H9 (cell line): Measurements from ENCODE around the gene NHS. TPM values are rescaled to one million over a fixed set of nuclear protein-coding genes. Genes with fewer than 3 reads are reported as not detected.

ENCODE experiments used
- DNase-seq: peaks from one replicate; pipeline ENCODE4 v3.0.0-alpha.2; 2017
- H2AFZ ChIP-seq: one replicate; pipeline ENCODE4 v1.6.1; 2013; ENCODE audit warnings: mild to moderate bottlenecking, low read length, control low read depth, moderate library complexity
- H2AK5ac ChIP-seq: 2 replicates; pipeline ENCODE4 v1.6.1; 2013; ENCODE audit warnings: low read length, control low read depth, mixed read lengths; ENCODE audit not compliant: insufficient read length
- H2BK120ac ChIP-seq: one replicate; pipeline ENCODE4 v1.6.1; 2013; ENCODE audit warnings: low read depth, mild to moderate bottlenecking, low read length, control low read depth, inconsistent platforms; ENCODE audit not compliant: poor library complexity, severe bottlenecking
- H2BK12ac ChIP-seq: 2 replicates; pipeline ENCODE4 v1.6.1; 2013; ENCODE audit warnings: low read length, control low read depth, mixed read lengths, low read depth; ENCODE audit not compliant: insufficient read length
- H2BK15ac ChIP-seq: 2 replicates; pipeline ENCODE4 v1.6.1; 2013; ENCODE audit warnings: low read depth, low read length, control low read depth
- H2BK20ac ChIP-seq: one replicate; pipeline ENCODE4 v1.6.1; 2013; ENCODE audit warnings: low read depth, mild to moderate bottlenecking, low read length, control low read depth, inconsistent platforms; ENCODE audit not compliant: poor library complexity, severe bottlenecking
- H2BK5ac ChIP-seq: 2 replicates; pipeline ENCODE4 v1.6.1; 2013; ENCODE audit warnings: low read length, control low read depth, mixed read lengths; ENCODE audit not compliant: insufficient read length
- H3K14ac ChIP-seq: 2 replicates; pipeline ENCODE4 v1.6.1; 2013; ENCODE audit warnings: low read length, control low read depth; ENCODE audit not compliant: insufficient read depth
- H3K18ac ChIP-seq: 2 replicates; pipeline ENCODE4 v1.6.1; 2013; ENCODE audit warnings: low read depth, mild to moderate bottlenecking, mixed read lengths, low read length, control low read depth; ENCODE audit not compliant: insufficient read length
- H3K23ac ChIP-seq: 2 replicates; pipeline ENCODE4 v1.6.1; 2013; ENCODE audit warnings: low read length, control low read depth, mixed read lengths, low read depth; ENCODE audit not compliant: insufficient read length
- H3K23me2 ChIP-seq: 2 replicates; pipeline ENCODE4 v1.6.1; 2013; ENCODE audit warnings: low read depth, mild to moderate bottlenecking, mixed read lengths, low read length, control low read depth; ENCODE audit not compliant: insufficient read length, poor library complexity, severe bottlenecking
- H3K27ac ChIP-seq: 2 replicates; pipeline ENCODE4 v1.5.1; 2013; ENCODE audit warnings: low read length, control low read depth, mixed read lengths, low read depth; ENCODE audit not compliant: insufficient read length
- H3K27me3 ChIP-seq: 2 replicates; pipeline ENCODE4 v1.6.1; 2013; ENCODE audit warnings: low read length, control low read depth, inconsistent platforms; ENCODE audit not compliant: insufficient read depth
- H3K4ac ChIP-seq: 2 replicates; pipeline ENCODE4 v1.6.1; 2013; ENCODE audit warnings: low read depth, mild to moderate bottlenecking, control low read depth, inconsistent platforms, low read length, moderate library complexity
- H3K4me1 ChIP-seq: 2 replicates; pipeline ENCODE4 v1.6.1; 2013; ENCODE audit warnings: low read length, control low read depth, inconsistent platforms; ENCODE audit not compliant: insufficient read depth
- H3K4me2 ChIP-seq: 2 replicates; pipeline ENCODE4 v1.6.1; 2013; ENCODE audit warnings: low read length, control low read depth, mixed read lengths; ENCODE audit not compliant: insufficient read length, insufficient read depth
- H3K56ac ChIP-seq: 2 replicates; pipeline ENCODE4 v1.6.1; 2013; ENCODE audit warnings: low read depth, mild to moderate bottlenecking, mixed read lengths, low read length, control low read depth; ENCODE audit not compliant: insufficient read length
- H3K79me1 ChIP-seq: 2 replicates; pipeline ENCODE4 v1.6.1; 2013; ENCODE audit warnings: low read depth, mild to moderate bottlenecking, moderate library complexity, low read length, control low read depth, inconsistent platforms; ENCODE audit not compliant: insufficient read depth, poor library complexity, severe bottlenecking
- H3K79me2 ChIP-seq: 2 replicates; pipeline ENCODE4 v1.6.1; 2013; ENCODE audit warnings: low read length, control low read depth, inconsistent platforms; ENCODE audit not compliant: insufficient read depth
- H3K9ac ChIP-seq: 2 replicates; pipeline ENCODE4 v1.6.1; 2013; ENCODE audit warnings: low read length, control low read depth, mixed read lengths; ENCODE audit not compliant: insufficient read length; ENCODE audit errors: extremely low read depth
- H3K9me3 ChIP-seq: one replicate; pipeline ENCODE4 v1.6.1; 2013; ENCODE audit warnings: low read depth, low read length, inconsistent platforms; ENCODE audit not compliant: control insufficient read depth
- H3T11ph ChIP-seq: one replicate; pipeline ENCODE4 v1.6.1; 2013; ENCODE audit warnings: mild to moderate bottlenecking, low read length, control low read depth, inconsistent platforms
- H4K20me1 ChIP-seq: one replicate; pipeline ENCODE4 v1.6.1; 2013; ENCODE audit not compliant: control insufficient read depth, insufficient read length, insufficient read depth
- H4K5ac ChIP-seq: 2 replicates; pipeline ENCODE4 v1.6.1; 2013; ENCODE audit warnings: low read depth, mild to moderate bottlenecking, mixed read lengths, low read length, control low read depth; ENCODE audit not compliant: insufficient read length
- H4K8ac ChIP-seq: replicated peaks from 2 replicates; pipeline ENCODE4 v1.6.1; 2013; ENCODE audit warnings: low read length, control low read depth, mixed read lengths, low read depth; ENCODE audit not compliant: insufficient read length
- H4K91ac ChIP-seq: 2 replicates; pipeline ENCODE4 v1.6.1; 2013; ENCODE audit warnings: low read depth, mild to moderate bottlenecking, moderate library complexity, mixed read lengths, low read length, control low read depth; ENCODE audit not compliant: insufficient read length
- H3K27ac Mint-ChIP-seq, 3 experiments: 2 replicates in 2 of 3; 3 replicates in 1 of 3; pipeline ENCODE4 v1.8.0; 2020 to 2021; ENCODE audit warnings: mixed read lengths in 3 of 3, mild to moderate bottlenecking in 1 of 3, moderate library complexity in 1 of 3
- H3K27me3 Mint-ChIP-seq: 2 replicates; pipeline ENCODE4 v1.8.0; 2021; ENCODE audit warnings: low read depth, mild to moderate bottlenecking, moderate library complexity, mixed read lengths
- H3K36me3 Mint-ChIP-seq, 3 experiments: 2 replicates in 2 of 3; 3 replicates in 1 of 3; pipeline ENCODE4 v1.8.0; 2020 to 2021; ENCODE audit warnings: low read depth in 3 of 3, mixed read lengths in 3 of 3; ENCODE audit not compliant: insufficient read depth in 1 of 3
- H3K4me1 Mint-ChIP-seq, 2 experiments: 2 replicates each; pipeline ENCODE4 v1.8.0; 2020; ENCODE audit warnings: mixed read lengths in 2 of 2
- H3K4me3 Mint-ChIP-seq, 2 experiments: 2 replicates in 1 of 2; 3 replicates in 1 of 2; pipeline ENCODE4 v1.8.0; 2020 to 2021; ENCODE audit warnings: mild to moderate bottlenecking in 2 of 2, mixed read lengths in 2 of 2, moderate library complexity in 1 of 2
- H3K9me3 Mint-ChIP-seq, 2 experiments: 2 replicates in 1 of 2; 3 replicates in 1 of 2; pipeline ENCODE4 v1.8.0; 2020; ENCODE audit warnings: mild to moderate bottlenecking in 2 of 2, mixed read lengths in 2 of 2, moderate library complexity in 1 of 2
- CTCF ChIP-seq: fragments of 200-600 bp; sonication (generic); conservative IDR thresholded peaks from 3 replicates; pipeline ENCODE4 v1.8.0; 2021; ENCODE audit warnings: antibody characterized with exemption, mild to moderate bottlenecking
- WGBS: extraction: QIAGEN DNeasy Blood & Tissue Kit; methylation state at CpG from one replicate; pipeline ENCODE4 v1.1.7; 2013; ENCODE audit warnings: missing lambda C conversion rate, low lambda C conversion rate, mixed read lengths; ENCODE audit not compliant: insufficient read length; ENCODE audit errors: extremely low coverage; 5-methylcytosine and 5-hydroxymethylcytosine counted together
- total RNA-seq: library from RNA; stranded (reverse); gene quantifications from 2 replicates; pipeline ENCODE4 v1.2.1, GENCODE V29; 2021

Gene NHS
- total RNA-seq, 1 experiment from 2014 or later = 8.7 TPM

- H2BK15ac ChIP-seq = no peak overlapping the region
- Mint-ChIP-seq H3K9me3 (no peaks in the 10 kb centered on the region), H3K27me3 (no peaks in the 10 kb centered on the region; the same call in 1 of the 2 replicates), H3K27ac (no peak overlapping the region), H3K36me3 (no peaks in the 10 kb centered on the region), H3K4me1 (peaks cover 0 to 6% of the 10 kb centered on the region in 2 experiments; a peak in 3 of 4 replicates), H3K4me3 (no peak overlapping the region)
- H4K8ac ChIP-seq = no peak overlapping the region
- H3K4me2 ChIP-seq = no peak overlapping the region
- no peak overlapping the region for H3K23ac ChIP-seq
- no peak overlapping the region for H4K91ac ChIP-seq
- H3K9me3 ChIP-seq = no peaks in the 10 kb centered on the region
- H3K27ac ChIP-seq = no peak overlapping the region
- H4K5ac ChIP-seq = no peak overlapping the region
- no peak overlapping the region for H2AK5ac ChIP-seq
- H2BK12ac ChIP-seq = no peak overlapping the region
- no peaks in the 10 kb centered on the region for H3K27me3 ChIP-seq
- no peaks in the 10 kb centered on the region; the same call in 1 of the 2 replicates for H3K79me2 ChIP-seq
- H3K14ac ChIP-seq = no peak overlapping the region
- H3K9ac ChIP-seq = no peak overlapping the region
- WGBS = no CpG with 5 or more reads among the region's 3 CpGs
- H3K56ac ChIP-seq = no peak overlapping the region
- no peak for TF ChIP-seq CTCF
- DNase-seq = no peak
- no peak overlapping the region for H2BK20ac ChIP-seq
- H3T11ph ChIP-seq = no peak overlapping the region
- H2BK5ac ChIP-seq = no peak overlapping the region
- H4K20me1 ChIP-seq = no peaks in the 10 kb centered on the region
- no peaks in the 10 kb centered on the region for H3K79me1 ChIP-seq
- H3K4ac ChIP-seq = no peak overlapping the region
- no peak overlapping the region for H2AFZ ChIP-seq
- no peak overlapping the region for H2BK120ac ChIP-seq
- no peaks in the 10 kb centered on the region for H3K4me1 ChIP-seq
- H3K23me2 ChIP-seq = no peaks in the 10 kb centered on the region
- no peak overlapping the region for H3K18ac ChIP-seq
These were observed 96.9 kb downstream of the NHS start for GRCh38 chrX:17471861-17472260.
